NB4 (cell line): Measurements from ENCODE around the gene SCNN1A.

ENCODE experiments used
- TF ChIP-seq, protein P1 (sequence below): IDR thresholded peaks from one replicate; pipeline ENCODE4 v1.5.1; 2012; ENCODE audit warnings: low read depth, low read length
- TF ChIP-seq, protein P2 (sequence below): IDR thresholded peaks from 2 replicates; pipeline ENCODE4 v1.6.1; 2011; ENCODE audit warnings: low read depth, low read length

DNA sequence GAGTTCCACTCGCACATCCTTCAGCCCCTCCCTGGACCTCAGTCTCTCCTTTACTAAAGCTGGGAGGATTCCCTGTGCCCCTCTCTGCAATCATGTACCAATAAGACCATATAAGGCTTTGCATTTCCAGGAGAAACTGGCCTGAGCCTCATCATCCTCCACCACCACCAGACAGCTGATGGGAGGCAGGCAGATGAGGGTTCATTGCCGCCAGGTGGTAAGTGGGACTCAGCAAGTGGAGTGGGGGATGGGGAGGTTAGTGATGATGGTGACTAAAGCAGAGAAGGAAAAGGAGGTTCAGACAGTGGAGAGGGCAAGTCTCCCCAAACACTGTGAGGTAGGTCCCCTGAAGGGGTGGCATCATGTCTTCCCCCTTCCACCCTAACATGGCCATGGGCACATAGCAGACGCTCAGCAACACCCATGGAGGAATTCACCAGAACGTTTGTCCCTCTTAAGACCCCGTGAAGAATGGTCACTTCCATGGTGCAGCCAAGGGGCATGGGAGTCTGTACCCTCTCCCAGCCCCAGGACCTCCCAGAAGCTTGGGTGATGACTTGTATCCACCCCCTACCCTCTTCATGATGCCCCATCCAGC, 29.0 kb downstream of the SCNN1A start:
- TF ChIP-seq, protein P1, sequence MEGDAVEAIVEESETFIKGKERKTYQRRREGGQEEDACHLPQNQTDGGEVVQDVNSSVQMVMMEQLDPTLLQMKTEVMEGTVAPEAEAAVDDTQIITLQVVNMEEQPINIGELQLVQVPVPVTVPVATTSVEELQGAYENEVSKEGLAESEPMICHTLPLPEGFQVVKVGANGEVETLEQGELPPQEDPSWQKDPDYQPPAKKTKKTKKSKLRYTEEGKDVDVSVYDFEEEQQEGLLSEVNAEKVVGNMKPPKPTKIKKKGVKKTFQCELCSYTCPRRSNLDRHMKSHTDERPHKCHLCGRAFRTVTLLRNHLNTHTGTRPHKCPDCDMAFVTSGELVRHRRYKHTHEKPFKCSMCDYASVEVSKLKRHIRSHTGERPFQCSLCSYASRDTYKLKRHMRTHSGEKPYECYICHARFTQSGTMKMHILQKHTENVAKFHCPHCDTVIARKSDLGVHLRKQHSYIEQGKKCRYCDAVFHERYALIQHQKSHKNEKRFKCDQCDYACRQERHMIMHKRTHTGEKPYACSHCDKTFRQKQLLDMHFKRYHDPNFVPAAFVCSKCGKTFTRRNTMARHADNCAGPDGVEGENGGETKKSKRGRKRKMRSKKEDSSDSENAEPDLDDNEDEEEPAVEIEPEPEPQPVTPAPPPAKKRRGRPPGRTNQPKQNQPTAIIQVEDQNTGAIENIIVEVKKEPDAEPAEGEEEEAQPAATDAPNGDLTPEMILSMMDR, result no peak
- TF ChIP-seq, protein P2, sequence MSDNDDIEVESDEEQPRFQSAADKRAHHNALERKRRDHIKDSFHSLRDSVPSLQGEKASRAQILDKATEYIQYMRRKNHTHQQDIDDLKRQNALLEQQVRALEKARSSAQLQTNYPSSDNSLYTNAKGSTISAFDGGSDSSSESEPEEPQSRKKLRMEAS, result no peak
